K562 (cell line): ENCODE measurements around the gene ARHGEF25. TPM values are rescaled to one million over a fixed set of nuclear protein-coding genes. Genes with fewer than 3 reads are reported as not detected.

Source experiments
- CHD4 ChIP-seq: fragments of 200-600 bp; sonication (generic); IDR thresholded peaks from 3 replicates; pipeline ENCODE4 v1.6.1; 2012; ENCODE audit warnings: low read depth, mild to moderate bottlenecking, mixed read lengths, low read length, inconsistent platforms; ENCODE audit not compliant: insufficient read depth, insufficient replicate concordance, poor library complexity, severe bottlenecking
- E2F1 ChIP-seq: sonication (generic); formaldehyde crosslinking; IDR thresholded peaks from 2 replicates; pipeline ENCODE4 v1.8.1; 2023; ENCODE audit warnings: mild to moderate bottlenecking, missing genetic modification reagents, moderate library complexity
- ETV5 ChIP-seq: sonication (generic); formaldehyde crosslinking; IDR thresholded peaks from 2 replicates; pipeline ENCODE4 v1.4.0; 2020; ENCODE audit warnings: low read depth, mild to moderate bottlenecking, missing genetic modification reagents
- FIP1L1 ChIP-seq: fragments of 200-400 bp; formaldehyde crosslinking; IDR thresholded peaks from 2 replicates; pipeline ENCODE4 v1.6.1; 2018; ENCODE audit warnings: mild to moderate bottlenecking, low read depth, low read length; ENCODE audit not compliant: poor library complexity, severe bottlenecking
- HEY1 ChIP-seq: fragments of 250-450 bp; sonication (Bioruptor Pico); IDR thresholded peaks from 2 replicates; pipeline ENCODE4 v1.5.0; 2020; ENCODE audit warnings: mild to moderate bottlenecking, moderate library complexity, borderline replicate concordance
- KAT7 ChIP-seq: sonication (generic); formaldehyde crosslinking; IDR thresholded peaks from 2 replicates; pipeline ENCODE4 v1.8.0; 2022; ENCODE audit warnings: missing genetic modification reagents, mild to moderate bottlenecking, borderline replicate concordance
- NR2C2 ChIP-seq, 2 experiments: fragments of 200-800 bp in 1 of 2; sonication (Bioruptor generic) in 1 of 2; sonication (generic) in 1 of 2; formaldehyde crosslinking in 1 of 2; IDR thresholded peaks; 2 replicates each; pipeline versions ENCODE4 v1.6.1 to v1.8.0; 2016 to 2022; ENCODE audit warnings: mild to moderate bottlenecking in 1 of 2, missing compliant biosample characterization in 1 of 2, missing genetic modification characterization in 1 of 2, missing genetic modification reagents in 1 of 2
- POLR3A ChIP-seq: IDR thresholded peaks from 2 replicates; pipeline ENCODE4 v1.6.1; 2011; ENCODE audit warnings: borderline replicate concordance, mild to moderate bottlenecking, moderate library complexity; ENCODE audit not compliant: insufficient read length, insufficient read depth; ENCODE audit errors: extremely low read depth
- REST ChIP-seq, 2 experiments: fragments of 450-650 bp; formaldehyde crosslinking in 1 of 2; IDR thresholded peaks; 2 replicates each; pipeline versions ENCODE4 v1.4.0 to v1.6.1; 2014 to 2020; ENCODE audit warnings: mild to moderate bottlenecking in 2 of 2, borderline replicate concordance in 1 of 2, low read depth in 1 of 2
- SAFB ChIP-seq: fragments of 200-400 bp; formaldehyde crosslinking; IDR thresholded peaks from 2 replicates; pipeline ENCODE4 v1.6.1; 2017; ENCODE audit warnings: low read depth, low read length, borderline replicate concordance
- ZBTB5 ChIP-seq: fragments of 450-650 bp; IDR thresholded peaks from 2 replicates; pipeline ENCODE4 v1.6.1; 2017; ENCODE audit warnings: antibody characterized with exemption
- ZBTB7A ChIP-seq: IDR thresholded peaks from 2 replicates; pipeline ENCODE4 v1.6.1; 2011; ENCODE audit warnings: low read depth, mild to moderate bottlenecking, low read length, moderate library complexity, borderline replicate concordance; ENCODE audit not compliant: control insufficient read depth
- ZFP1 ChIP-seq: fragments of 450-650 bp; formaldehyde crosslinking; IDR thresholded peaks from 2 replicates; pipeline ENCODE4 v1.4.0; 2020; ENCODE audit warnings: mild to moderate bottlenecking, mixed read lengths
- polyA plus RNA-seq, 8 experiments: library from polyadenylated mRNA; depleted of rRNA in 4 of 8; stranded (reverse) in 5 of 8; unstranded in 3 of 8; fragments of >200 nt; fragmentation: Nextera tagmentation in 2 of 8; fragmentation: Illumina TruSeq in 1 of 8; extraction: Ambion mirVana in 2 of 8; extraction: Trizol in 1 of 8; gene quantifications; 2 replicates each; pipeline versions ENCODE4 v1.2.1 to v1.2.3, GENCODE V29; 2011 to 2014; ENCODE audit warnings: inconsistent platforms in 1 of 8, missing spikeins in 1 of 8
- total RNA-seq, 7 experiments: library from RNA; depleted of rRNA in 6 of 7; stranded (reverse); fragments of >200 nt in 6 of 7; fragmentation: Illumina TruSeq in 2 of 7; extraction: Trizol in 2 of 7; gene quantifications; 2 replicates each; pipeline versions ENCODE4 v1.2.1 to v1.2.3, GENCODE V29; 2011 to 2021; ENCODE audit warnings: low replicate concordance in 1 of 7

The ARHGEF25 gene
- total and polyA plus RNA-seq, 9 of the 15 experiments (the other 6 are each of a cell fraction or from before 2014, with no cell fraction given) = 0.13 to 17.3 (median 11.6) TPM

GRCh38 chr12:57621497-57622292 lies 10.5 kb downstream of the ARHGEF25 start (continued):
- no peak for TF ChIP-seq CHD4
- peak; percentile 63; the same call in 1 of the 2 replicates for TF ChIP-seq ETV5
- 0 out of 2 replicates have a peak, but pooled peaks have one; percentile 14 for TF ChIP-seq NR2C2 (CRISPR knock-in tag; IDR thresholded peaks at IDR 0.05)
- no peak for TF ChIP-seq NR2C2 (tag; IDR thresholded peaks at IDR 0.05)
- peak; percentile 98 for TF ChIP-seq ZBTB7A
- TF ChIP-seq POLR3A = no peak
- no peak for TF ChIP-seq HEY1 (CRISPR knock-in tag)
- TF ChIP-seq E2F1 (CRISPR knock-in tag) = peak; percentile 48; the same call in 1 of the 2 replicates
- 0 out of 2 replicates have a peak, but pooled peaks have one; percentile 77 for TF ChIP-seq KAT7 (CRISPR knock-in tag)
- no peak for TF ChIP-seq ZBTB5
- TF ChIP-seq ZFP1 (CRISPR knock-in tag) = no peak
- TF ChIP-seq SAFB = peak; percentile 78
- peak; percentile 55 for TF ChIP-seq FIP1L1
- TF ChIP-seq REST (IDR thresholded peaks at IDR 0.05; ENCODE audit: borderline replicate concordance) = peak; percentile 88
- no peak for TF ChIP-seq REST (CRISPR knock-in tag; IDR thresholded peaks at IDR 0.05; ENCODE audit: low read depth)
